GM13977 (cell line): ENCODE results near the gene CAMK1D.
"Not testable (repeated sequence)": the region's sequence is repeated elsewhere in the genome, so short reads cannot be mapped to it uniquely, and the experiment has no call there.

ENCODE experiments used
- DNase-seq: peaks from one replicate; pipeline ENCODE4 v3.0.0; 2012; ENCODE audit warnings: low spot score
- in situ Hi-C: fragments of 300-500 bp; cut with MboI; formaldehyde crosslinking; loops from one replicate; pipeline ENCODE4 v1.12.0; 2022; ENCODE audit warnings: low sequenced_read_pairs, low pct_unique_long_range_greater_than_20kb, mixed read lengths, inconsistent platforms; ENCODE audit not compliant: unreplicated experiment
- TF ChIP-seq, protein P1 (sequence below): IDR thresholded peaks from 2 replicates; pipeline ENCODE4 v1.5.1; 2012; ENCODE audit warnings: mild to moderate bottlenecking, control low read depth; ENCODE audit not compliant: insufficient read depth; ENCODE audit errors: extremely low read depth, missing control alignments

Gene CAMK1D

GRCh38 chr10:12740813-12741212, 391.5 kb downstream of the CAMK1D start:
- in situ Hi-C loops: no loop called here
- TF ChIP-seq, protein P1, sequence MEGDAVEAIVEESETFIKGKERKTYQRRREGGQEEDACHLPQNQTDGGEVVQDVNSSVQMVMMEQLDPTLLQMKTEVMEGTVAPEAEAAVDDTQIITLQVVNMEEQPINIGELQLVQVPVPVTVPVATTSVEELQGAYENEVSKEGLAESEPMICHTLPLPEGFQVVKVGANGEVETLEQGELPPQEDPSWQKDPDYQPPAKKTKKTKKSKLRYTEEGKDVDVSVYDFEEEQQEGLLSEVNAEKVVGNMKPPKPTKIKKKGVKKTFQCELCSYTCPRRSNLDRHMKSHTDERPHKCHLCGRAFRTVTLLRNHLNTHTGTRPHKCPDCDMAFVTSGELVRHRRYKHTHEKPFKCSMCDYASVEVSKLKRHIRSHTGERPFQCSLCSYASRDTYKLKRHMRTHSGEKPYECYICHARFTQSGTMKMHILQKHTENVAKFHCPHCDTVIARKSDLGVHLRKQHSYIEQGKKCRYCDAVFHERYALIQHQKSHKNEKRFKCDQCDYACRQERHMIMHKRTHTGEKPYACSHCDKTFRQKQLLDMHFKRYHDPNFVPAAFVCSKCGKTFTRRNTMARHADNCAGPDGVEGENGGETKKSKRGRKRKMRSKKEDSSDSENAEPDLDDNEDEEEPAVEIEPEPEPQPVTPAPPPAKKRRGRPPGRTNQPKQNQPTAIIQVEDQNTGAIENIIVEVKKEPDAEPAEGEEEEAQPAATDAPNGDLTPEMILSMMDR: no peak
- DNase-seq: no peak

DNA sequence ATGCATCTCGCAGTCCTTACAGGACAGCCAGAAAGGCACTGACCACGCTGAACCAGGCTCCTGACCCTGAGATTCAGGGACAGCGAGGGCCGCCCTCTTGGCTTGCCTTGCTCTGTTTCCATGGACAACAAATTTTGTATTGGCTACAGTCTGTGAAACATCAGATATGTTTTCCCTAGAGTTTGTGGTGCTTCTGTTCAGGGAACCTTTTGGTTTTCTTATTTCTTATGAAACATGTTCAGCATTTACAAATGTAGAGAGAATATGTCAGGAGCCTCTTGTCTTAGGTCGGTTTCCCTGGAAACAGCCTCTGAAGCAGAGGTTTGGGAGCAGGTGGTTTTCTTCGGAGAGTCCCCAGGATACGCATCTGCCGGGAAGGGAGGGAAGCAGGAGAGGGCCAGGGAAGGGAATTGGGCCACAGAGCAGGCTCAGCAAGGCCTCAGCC, 392.0 kb downstream of the CAMK1D start:
- no peak for DNase-seq
- TF ChIP-seq, protein P1: no peak
- in situ Hi-C loops: no loop called here

GRCh38 chr10:12742771-12743170, 393.4 kb downstream of the CAMK1D start:
- in situ Hi-C loops: no loop called here
- DNase-seq: no peak
- TF ChIP-seq, protein P1: no peak

- in situ Hi-C loops, DNase-seq: not testable (repeated sequence)
Observed at GRCh38 chr10:12743466-12743865, 394.1 kb downstream of the CAMK1D start.

DNA sequence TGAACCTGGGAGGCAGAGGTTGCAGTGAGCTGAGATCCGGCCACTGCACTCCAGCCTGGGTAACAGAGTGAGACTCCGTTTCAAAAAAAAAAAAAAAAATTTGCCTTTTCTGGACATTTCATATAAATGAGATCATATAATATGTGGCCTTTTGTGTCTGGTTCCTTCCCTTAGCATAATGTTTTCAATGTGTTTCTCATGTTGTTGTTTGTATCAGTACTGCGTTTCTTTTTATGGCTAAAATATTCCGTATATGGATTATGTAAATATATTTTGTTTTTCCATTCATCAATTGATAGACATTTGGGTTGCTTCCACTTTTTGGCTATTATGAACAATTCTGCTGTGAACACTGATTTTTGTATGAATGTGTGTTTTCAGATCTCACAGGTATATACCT, 394.6 kb downstream of the CAMK1D start:
- TF ChIP-seq, protein P1: no peak

GRCh38 chr10:12748186-12748585, 398.8 kb downstream of the CAMK1D start:
- DNase-seq: no peak
- in situ Hi-C loops: no loop called here
- TF ChIP-seq, protein P1: no peak

More for the DNA sequence above, 394.6 kb downstream of the CAMK1D start:
- DNase-seq: no peak
- in situ Hi-C loops: no loop called here

DNA sequence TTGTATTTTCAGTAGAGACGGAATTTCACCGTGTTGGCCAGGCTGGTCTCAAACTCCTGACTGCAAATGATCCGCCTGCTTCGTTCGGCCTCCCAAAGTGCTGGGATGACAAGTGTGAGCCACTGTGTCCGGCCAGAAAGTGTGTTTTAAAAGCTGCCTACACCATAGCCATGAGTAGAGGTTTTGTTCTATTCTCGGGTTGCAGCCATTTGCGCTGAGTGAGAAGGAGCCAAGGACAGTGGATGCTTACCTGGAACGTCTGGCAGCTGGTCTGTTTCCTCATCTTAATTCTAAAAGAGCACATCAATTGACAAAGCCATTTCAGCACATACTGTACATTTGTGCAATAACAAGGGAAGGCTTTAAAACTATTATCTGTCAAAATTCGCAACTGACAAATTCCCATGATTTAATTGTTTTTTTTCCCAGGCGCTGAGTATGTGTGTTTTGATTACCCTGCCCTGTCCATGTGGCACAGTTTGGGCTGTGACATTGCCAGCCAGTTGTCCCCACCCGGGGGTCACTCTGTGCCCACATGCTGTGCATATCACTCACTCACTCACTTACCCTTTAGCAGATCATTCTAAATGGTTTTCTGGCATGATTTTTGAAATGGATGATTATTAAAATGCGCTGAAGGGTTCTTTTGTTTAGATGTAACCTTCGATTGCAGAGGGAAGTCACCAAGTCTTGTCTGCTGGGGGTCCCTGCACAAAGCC, 400.6 kb downstream of the CAMK1D start:
- in situ Hi-C loops: no loop called here
- TF ChIP-seq, protein P1: no peak
- DNase-seq: no peak
